ENCODE measurements around the gene LAMC3. TPM values are rescaled to one million over a fixed set of nuclear protein-coding genes. Genes with fewer than 3 reads are reported as not detected.

Gene LAMC3
- total RNA-seq, 3 donors from 2014 or later = 0.58 to 0.73 (median 0.69) TPM

- no peaks in the 10 kb centered on the region for H3K9me3 ChIP-seq
- intact Hi-C loops (cut with DNase I, micrococcal nuclease) = no loop called here
- H3K4me1 ChIP-seq (ENCODE audit: low read depth) = no peaks in the 10 kb centered on the region
- TF ChIP-seq, protein P1, sequence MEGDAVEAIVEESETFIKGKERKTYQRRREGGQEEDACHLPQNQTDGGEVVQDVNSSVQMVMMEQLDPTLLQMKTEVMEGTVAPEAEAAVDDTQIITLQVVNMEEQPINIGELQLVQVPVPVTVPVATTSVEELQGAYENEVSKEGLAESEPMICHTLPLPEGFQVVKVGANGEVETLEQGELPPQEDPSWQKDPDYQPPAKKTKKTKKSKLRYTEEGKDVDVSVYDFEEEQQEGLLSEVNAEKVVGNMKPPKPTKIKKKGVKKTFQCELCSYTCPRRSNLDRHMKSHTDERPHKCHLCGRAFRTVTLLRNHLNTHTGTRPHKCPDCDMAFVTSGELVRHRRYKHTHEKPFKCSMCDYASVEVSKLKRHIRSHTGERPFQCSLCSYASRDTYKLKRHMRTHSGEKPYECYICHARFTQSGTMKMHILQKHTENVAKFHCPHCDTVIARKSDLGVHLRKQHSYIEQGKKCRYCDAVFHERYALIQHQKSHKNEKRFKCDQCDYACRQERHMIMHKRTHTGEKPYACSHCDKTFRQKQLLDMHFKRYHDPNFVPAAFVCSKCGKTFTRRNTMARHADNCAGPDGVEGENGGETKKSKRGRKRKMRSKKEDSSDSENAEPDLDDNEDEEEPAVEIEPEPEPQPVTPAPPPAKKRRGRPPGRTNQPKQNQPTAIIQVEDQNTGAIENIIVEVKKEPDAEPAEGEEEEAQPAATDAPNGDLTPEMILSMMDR (IDR thresholded peaks at IDR 0.05) = no peak
- no peak overlapping the region for H3K4me3 ChIP-seq
- DNase-seq (no peak), ATAC-seq (no peak)
- H3K36me3 ChIP-seq (ENCODE audit: low read depth) = no peaks in the 10 kb centered on the region
These were observed 94.0 kb downstream of the LAMC3 start for GRCh38 chr9:131103024-131103423.

DNA sequence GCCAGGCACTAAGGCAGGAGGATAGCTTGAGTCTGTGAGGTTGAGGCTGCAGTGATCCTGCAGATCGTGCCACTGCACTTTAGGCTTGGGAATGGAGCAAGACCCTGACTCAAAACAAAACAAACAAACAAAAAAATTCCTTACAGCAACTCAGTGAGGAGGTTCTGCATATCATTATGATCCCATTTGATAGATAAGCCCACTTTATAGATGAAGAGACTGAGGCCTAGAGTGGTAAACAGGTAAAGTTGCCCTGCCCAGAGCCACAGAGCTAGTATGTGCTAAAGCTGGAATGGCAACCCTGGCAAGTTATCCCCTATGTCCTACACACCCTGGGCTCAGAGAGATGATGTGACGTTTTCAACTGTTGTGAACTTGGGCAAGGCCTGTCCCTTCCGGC, 94.6 kb downstream of the LAMC3 start:
- TF ChIP-seq, protein P1 (IDR thresholded peaks at IDR 0.05) = no peak
- DNase-seq = no peak
- Histone ChIP-seq H3K9me3 (no peaks in the 10 kb centered on the region), H3K4me1 (ENCODE audit: low read depth) (no peaks in the 10 kb centered on the region), H3K4me3 (no peak overlapping the region), H3K36me3 (ENCODE audit: low read depth) (no peaks in the 10 kb centered on the region)
- intact Hi-C loops (cut with DNase I, micrococcal nuclease) = no loop called here
- ATAC-seq = no peak

- Histone ChIP-seq H3K4me1 (ENCODE audit: low read depth) (no peaks in the 10 kb centered on the region), H3K9me3 (no peaks in the 10 kb centered on the region), H3K4me3 (no peak overlapping the region), H3K36me3 (ENCODE audit: low read depth) (no peaks in the 10 kb centered on the region)
- TF ChIP-seq, protein P1 (IDR thresholded peaks at IDR 0.05) = no peak
- DNase-seq (no peak), ATAC-seq (no peak)
- intact Hi-C loops (cut with DNase I, micrococcal nuclease) = no loop called here
These were observed 95.2 kb downstream of the LAMC3 start for GRCh38 chr9:131104016-131104740.

DNA sequence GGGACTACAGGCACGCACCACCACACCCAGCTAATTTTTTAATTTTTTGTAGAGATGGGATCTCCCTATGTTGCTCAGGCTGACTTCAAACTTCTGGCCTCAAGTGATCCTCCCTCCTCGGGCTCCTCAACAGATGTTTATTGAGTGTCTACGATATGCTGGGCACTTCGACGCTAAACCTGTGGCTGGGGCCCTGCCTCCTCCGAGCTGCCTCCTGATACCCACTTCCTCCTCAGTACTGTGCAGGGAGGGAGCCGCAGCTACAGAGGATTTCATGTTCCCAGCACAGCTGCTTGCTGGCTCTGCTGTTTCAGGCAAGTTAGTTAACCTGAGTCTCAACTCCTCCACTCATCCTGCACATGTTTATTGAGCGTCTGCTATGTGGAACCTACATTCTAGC, 97.0 kb downstream of the LAMC3 start:
- H3K36me3 ChIP-seq (ENCODE audit: low read depth) = no peaks in the 10 kb centered on the region
- H3K9me3 ChIP-seq = no peaks in the 10 kb centered on the region
- DNase-seq = no peak
- no peak for ATAC-seq
- intact Hi-C loops (cut with DNase I, micrococcal nuclease) = no loop called here
- TF ChIP-seq, protein P1 (IDR thresholded peaks at IDR 0.05) = no peak
- H3K4me1 ChIP-seq (ENCODE audit: low read depth) = no peaks in the 10 kb centered on the region
- no peak overlapping the region for H3K4me3 ChIP-seq

DNA sequence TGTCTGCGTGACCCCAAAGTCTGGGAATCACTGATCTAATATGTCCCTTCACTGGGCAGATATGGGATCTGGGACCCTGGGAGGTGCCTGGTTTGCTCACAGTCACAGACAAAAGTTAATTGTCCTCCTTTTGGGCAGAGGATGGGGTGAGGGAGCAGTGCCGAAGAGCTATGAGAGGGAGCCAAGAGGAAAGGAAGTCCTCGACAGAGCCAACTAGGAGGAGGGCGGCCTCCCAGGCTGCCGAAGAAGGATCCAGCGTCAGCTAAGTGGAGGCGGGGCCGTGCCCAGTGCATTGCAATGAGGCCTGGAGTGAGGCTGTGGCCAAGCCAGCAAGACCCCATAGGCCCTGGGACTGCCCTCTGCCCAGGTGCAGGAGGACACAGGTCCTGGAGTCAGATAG, 98.8 kb downstream of the LAMC3 start:
- ATAC-seq = no peak

More for the DNA sequence above, 98.8 kb downstream of the LAMC3 start:
- TF ChIP-seq, protein P1 (IDR thresholded peaks at IDR 0.05) = no peak
- Histone ChIP-seq H3K4me3 (no peak overlapping the region), H3K4me1 (ENCODE audit: low read depth) (no peaks in the 10 kb centered on the region), H3K36me3 (ENCODE audit: low read depth) (no peaks in the 10 kb centered on the region), H3K9me3 (no peaks in the 10 kb centered on the region)
- intact Hi-C loops (cut with DNase I, micrococcal nuclease) = no loop called here
- no peak for DNase-seq

Measured in mucosa of descending colon (tissue), 3 donors.